Fibroblast of the aortic adventitia (primary cell): ENCODE data around the gene PIP5K1B. TPM values are rescaled to one million over a fixed set of nuclear protein-coding genes. Genes with fewer than 3 reads are reported as not detected.
"Not testable (repeated sequence)": the region's sequence is repeated elsewhere in the genome, so short reads cannot be mapped to it uniquely, and the experiment has no call there.

ENCODE experiments used
- DNase-seq: peaks from one replicate; pipeline ENCODE4 v3.0.0-alpha.2; 2010; ENCODE audit warnings: low read depth
- H3K4me3 ChIP-seq: 2 replicates; pipeline ENCODE4 v1.5.1; 2011; ENCODE audit warnings: low read depth, mild to moderate bottlenecking, control low read depth, low read length, moderate library complexity
- total RNA-seq: library from RNA; depleted of rRNA; stranded (reverse); fragments of >200 nt; gene quantifications from 2 replicates; pipeline ENCODE4 v1.2.3, GENCODE V29; 2012; ENCODE audit warnings: low replicate concordance
- TF ChIP-seq, protein P1 (sequence below): IDR thresholded peaks from 2 replicates; pipeline ENCODE4 v1.5.1; 2011; ENCODE audit warnings: mild to moderate bottlenecking, low read length, control low read depth, inconsistent platforms; ENCODE audit not compliant: insufficient read depth

The PIP5K1B gene
- total RNA-seq, 1 donor, result not detected

GRCh38 chr9:68980341-68980914 is 275.4 kb downstream of the PIP5K1B start:
- no peak for DNase-seq
- TF ChIP-seq, protein P1, sequence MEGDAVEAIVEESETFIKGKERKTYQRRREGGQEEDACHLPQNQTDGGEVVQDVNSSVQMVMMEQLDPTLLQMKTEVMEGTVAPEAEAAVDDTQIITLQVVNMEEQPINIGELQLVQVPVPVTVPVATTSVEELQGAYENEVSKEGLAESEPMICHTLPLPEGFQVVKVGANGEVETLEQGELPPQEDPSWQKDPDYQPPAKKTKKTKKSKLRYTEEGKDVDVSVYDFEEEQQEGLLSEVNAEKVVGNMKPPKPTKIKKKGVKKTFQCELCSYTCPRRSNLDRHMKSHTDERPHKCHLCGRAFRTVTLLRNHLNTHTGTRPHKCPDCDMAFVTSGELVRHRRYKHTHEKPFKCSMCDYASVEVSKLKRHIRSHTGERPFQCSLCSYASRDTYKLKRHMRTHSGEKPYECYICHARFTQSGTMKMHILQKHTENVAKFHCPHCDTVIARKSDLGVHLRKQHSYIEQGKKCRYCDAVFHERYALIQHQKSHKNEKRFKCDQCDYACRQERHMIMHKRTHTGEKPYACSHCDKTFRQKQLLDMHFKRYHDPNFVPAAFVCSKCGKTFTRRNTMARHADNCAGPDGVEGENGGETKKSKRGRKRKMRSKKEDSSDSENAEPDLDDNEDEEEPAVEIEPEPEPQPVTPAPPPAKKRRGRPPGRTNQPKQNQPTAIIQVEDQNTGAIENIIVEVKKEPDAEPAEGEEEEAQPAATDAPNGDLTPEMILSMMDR, result no peak
- H3K4me3 ChIP-seq, result no peak overlapping the region

DNA sequence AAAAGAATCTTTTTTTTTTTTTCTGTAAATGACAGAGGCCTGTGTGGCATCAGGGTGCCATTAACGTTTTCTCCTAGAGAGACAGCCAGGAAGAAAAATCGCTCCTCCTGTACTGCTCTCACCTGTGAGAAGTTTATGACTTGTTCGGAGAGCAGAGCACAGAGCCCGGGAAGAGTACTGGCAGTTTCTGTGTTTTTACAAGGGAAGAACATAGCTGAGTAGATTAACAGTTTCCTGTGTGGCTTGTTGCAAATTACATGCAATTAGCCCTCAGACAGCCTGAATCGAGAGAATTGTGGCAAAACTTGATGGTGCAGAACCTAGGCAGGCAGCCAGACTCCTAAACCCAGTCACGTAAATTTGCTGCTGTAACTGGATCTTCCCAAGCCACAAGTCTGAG is 276.7 kb downstream of the PIP5K1B start:
- H3K4me3 ChIP-seq, result no peak overlapping the region
- TF ChIP-seq, protein P1, result no peak
- DNase-seq, result no peak

DNA sequence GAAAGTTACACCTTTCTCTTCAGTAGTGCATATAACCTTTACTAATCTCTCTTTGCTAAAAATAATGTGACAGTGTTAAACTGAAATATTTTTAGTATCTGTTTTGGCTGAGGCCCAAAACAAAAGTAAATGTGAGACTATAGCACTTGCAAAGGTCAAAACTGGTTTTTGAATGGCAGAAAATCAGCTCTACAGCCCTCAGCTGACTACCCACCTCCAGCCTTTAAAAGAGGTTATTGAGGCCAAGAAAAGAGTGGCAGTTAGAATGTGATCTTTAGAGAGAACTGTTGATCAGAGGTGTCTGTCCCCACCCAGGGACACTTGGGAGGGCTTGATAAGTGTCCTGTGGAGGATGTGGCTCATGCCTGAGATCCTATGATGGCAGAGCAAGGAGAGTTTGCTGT is 278.0 kb downstream of the PIP5K1B start:
- TF ChIP-seq, protein P1, result no peak
- no peak overlapping the region for H3K4me3 ChIP-seq
- no peak for DNase-seq

DNA sequence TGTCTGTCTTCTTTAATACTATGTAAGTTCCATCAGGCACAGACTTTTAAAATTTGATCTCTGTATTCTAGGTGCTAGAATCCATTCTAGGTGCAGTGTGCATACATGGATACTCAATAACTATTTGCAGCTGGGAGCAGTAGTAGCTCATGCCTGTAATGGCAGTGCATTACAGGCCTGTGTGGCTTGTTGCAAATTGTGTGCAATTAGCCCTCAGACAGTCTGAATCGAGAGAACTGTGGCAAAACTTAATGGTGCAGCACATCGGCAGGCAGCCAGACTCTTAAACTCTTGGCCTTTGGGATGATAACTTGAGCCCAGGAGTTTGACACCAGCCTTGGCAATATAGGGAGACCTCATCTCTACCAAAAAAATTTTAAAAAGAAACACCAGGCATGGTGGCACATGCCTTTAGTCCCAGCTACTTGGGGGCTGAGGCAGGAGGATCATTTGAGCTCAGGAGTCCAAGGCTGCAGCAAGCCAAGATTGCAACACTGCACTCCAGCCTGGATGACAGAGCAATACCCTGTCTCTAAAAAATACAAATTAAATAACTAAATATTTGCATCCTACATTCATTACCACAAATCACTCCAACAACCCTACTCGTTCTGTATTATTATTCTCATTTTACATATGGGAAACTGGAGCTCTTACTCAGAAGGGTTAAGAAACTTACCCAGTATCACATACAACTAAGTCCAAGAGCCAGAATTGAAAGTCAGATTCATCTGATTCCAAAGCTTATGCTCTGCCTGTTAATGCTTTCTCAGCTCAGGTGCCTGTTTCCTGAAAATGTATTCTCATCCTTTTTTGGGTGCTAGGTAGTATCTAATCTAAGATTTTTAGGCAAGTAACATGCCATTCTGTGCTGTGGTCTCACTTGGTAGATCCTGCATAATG is 278.7 kb downstream of the PIP5K1B start:
- no peak overlapping the region for H3K4me3 ChIP-seq
- TF ChIP-seq, protein P1, result no peak
- DNase-seq, result no peak

- not testable (repeated sequence) for DNase-seq, H3K4me3 ChIP-seq
Measured at GRCh38 chr9:68986949-68987348, 281.9 kb downstream of the PIP5K1B start.

DNA sequence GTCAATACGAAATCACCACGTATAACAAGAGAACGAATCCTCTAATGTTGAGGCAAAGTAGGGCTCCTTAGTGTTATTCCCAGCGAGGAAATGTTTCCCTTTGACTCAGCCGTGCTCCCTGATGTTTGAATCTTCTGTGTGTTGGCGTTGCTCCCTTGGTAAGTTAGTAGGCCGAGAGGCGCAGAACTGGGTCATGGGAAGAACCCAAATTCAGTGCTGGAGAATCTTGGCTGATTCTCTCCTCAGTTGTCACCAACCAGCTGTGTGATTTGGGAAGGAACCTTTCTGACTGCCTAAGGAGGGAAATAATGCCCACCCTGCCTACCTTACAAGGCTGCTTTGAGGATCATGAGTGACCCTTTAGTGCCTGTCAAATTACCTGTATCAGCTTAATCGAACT is 286.4 kb downstream of the PIP5K1B start:
- TF ChIP-seq, protein P1, result no peak
- no peak for DNase-seq
- no peak overlapping the region for H3K4me3 ChIP-seq

- TF ChIP-seq, protein P1, result no peak
- H3K4me3 ChIP-seq, result no peak overlapping the region
- no peak for DNase-seq
Measured at GRCh38 chr9:68995776-68996175, 290.7 kb downstream of the PIP5K1B start.
